Brain microvascular endothelial cell (primary cell): Measurements from ENCODE around the gene CD48.

Source experiments
- DNase-seq: peaks from one replicate; pipeline ENCODE4 v3.0.0-alpha.2; 2020
- H3K27ac ChIP-seq: fragments of 250-450 bp; sonication (Bioruptor Pico); 2 replicates; pipeline ENCODE4 v1.5.1; 2020; ENCODE audit warnings: mild to moderate bottlenecking, moderate library complexity
- H3K27me3 ChIP-seq: fragments of 250-450 bp; sonication (Bioruptor Pico); replicated peaks from 2 replicates; pipeline ENCODE4 v1.5.1; 2020; ENCODE audit warnings: mild to moderate bottlenecking
- H3K36me3 ChIP-seq: fragments of 250-450 bp; sonication (Bioruptor Pico); replicated peaks from 2 replicates; pipeline ENCODE4 v1.5.1; 2020; ENCODE audit warnings: mild to moderate bottlenecking
- H3K4me3 ChIP-seq: 2 replicates; pipeline ENCODE4 v1.5.1; 2011; ENCODE audit warnings: low read depth, mild to moderate bottlenecking, control low read depth, low read length, moderate library complexity
- in situ Hi-C: cut with HindIII; loops from 2 replicates; pipeline ENCODE4 v1.10.0; 2017; ENCODE audit warnings: low sequenced_read_pairs, low pct_ligation_motif_present
- TF ChIP-seq, protein P1 (sequence below): IDR thresholded peaks from 2 replicates; pipeline ENCODE4 v1.5.1; 2011; ENCODE audit warnings: low read depth, mild to moderate bottlenecking, moderate library complexity, low read length, control low read depth, inconsistent platforms; ENCODE audit errors: missing control alignments

CD48 gene

DNA sequence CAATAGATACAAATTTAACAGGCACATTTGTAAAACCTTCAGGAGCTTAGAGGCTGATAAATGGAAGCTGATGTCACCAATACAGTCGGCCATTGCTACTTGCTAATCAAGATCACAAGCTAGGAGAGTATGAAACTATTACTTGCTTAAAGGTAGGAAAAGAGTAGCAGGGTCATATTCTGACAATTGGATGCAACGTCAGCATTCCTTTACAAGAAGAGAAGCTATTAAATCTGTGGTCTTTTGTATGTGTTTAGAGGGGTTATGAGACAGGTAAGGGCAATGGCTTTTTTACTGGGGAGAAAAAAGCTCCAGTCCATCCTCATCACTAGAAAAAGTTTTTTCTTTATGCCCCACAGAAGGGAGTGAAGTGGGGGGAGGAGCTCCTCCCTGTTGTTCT, 11.7 kb upstream of the CD48 start:
- no peak overlapping the region for H3K4me3 ChIP-seq
- H3K36me3 ChIP-seq, result no peaks in the 10 kb centered on the region
- in situ Hi-C loops, result no loop called here
- TF ChIP-seq, protein P1, sequence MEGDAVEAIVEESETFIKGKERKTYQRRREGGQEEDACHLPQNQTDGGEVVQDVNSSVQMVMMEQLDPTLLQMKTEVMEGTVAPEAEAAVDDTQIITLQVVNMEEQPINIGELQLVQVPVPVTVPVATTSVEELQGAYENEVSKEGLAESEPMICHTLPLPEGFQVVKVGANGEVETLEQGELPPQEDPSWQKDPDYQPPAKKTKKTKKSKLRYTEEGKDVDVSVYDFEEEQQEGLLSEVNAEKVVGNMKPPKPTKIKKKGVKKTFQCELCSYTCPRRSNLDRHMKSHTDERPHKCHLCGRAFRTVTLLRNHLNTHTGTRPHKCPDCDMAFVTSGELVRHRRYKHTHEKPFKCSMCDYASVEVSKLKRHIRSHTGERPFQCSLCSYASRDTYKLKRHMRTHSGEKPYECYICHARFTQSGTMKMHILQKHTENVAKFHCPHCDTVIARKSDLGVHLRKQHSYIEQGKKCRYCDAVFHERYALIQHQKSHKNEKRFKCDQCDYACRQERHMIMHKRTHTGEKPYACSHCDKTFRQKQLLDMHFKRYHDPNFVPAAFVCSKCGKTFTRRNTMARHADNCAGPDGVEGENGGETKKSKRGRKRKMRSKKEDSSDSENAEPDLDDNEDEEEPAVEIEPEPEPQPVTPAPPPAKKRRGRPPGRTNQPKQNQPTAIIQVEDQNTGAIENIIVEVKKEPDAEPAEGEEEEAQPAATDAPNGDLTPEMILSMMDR, result no peak
- H3K27ac ChIP-seq, result no peak overlapping the region
- no peak for DNase-seq
- peaks cover 2% of the 10 kb centered on the region for H3K27me3 ChIP-seq

DNA sequence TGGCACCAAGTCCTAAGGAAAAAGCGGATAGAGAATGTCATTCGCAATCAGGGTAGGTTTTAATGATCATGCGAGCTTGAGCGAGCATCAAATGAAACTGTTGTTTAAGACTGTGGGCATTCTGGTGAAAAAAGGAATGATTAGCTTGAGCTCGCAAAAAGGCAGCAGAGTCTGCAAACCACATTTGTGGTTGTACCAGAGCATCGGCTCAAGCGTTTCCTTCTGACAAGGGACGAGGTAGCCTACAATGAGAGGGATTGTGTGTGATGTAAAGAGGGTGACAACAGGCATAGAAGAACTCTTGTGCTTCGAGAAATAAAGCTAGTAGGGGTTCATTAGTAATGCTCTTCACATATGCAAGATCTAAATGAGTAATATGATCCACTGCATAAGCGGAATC, 11.1 kb upstream of the CD48 start:
- H3K27me3 ChIP-seq, result peaks cover 2% of the 10 kb centered on the region
- in situ Hi-C loops, result no loop called here
- DNase-seq, result no peak
- no peak overlapping the region for H3K27ac ChIP-seq
- no peak overlapping the region for H3K4me3 ChIP-seq
- TF ChIP-seq, protein P1, result no peak
- no peaks in the 10 kb centered on the region for H3K36me3 ChIP-seq

DNA sequence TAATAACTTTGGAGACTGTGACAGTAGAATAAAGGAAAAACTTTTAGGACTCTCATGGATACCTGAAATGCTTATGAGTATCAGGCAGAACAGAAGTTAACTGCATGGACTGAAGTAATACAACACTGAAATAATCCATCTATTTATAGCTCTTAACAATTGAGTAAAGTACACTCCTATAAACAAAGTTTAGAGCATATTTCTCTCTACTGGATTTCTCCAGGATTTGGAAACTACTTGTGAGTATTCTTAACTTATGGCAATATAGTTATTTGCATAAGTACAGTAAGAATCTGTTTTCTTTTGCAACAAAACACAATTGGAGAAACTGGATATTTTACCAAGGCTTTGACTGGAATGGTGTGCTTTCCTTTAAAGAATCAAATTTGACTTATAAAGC, 9.9 kb upstream of the CD48 start:
- Histone ChIP-seq H3K4me3 (no peak overlapping the region), H3K27me3 (peaks cover 2% of the 10 kb centered on the region), H3K36me3 (no peaks in the 10 kb centered on the region), H3K27ac (no peak overlapping the region)
- in situ Hi-C loops, result no loop called here
- TF ChIP-seq, protein P1, result no peak
- DNase-seq, result no peak

DNA sequence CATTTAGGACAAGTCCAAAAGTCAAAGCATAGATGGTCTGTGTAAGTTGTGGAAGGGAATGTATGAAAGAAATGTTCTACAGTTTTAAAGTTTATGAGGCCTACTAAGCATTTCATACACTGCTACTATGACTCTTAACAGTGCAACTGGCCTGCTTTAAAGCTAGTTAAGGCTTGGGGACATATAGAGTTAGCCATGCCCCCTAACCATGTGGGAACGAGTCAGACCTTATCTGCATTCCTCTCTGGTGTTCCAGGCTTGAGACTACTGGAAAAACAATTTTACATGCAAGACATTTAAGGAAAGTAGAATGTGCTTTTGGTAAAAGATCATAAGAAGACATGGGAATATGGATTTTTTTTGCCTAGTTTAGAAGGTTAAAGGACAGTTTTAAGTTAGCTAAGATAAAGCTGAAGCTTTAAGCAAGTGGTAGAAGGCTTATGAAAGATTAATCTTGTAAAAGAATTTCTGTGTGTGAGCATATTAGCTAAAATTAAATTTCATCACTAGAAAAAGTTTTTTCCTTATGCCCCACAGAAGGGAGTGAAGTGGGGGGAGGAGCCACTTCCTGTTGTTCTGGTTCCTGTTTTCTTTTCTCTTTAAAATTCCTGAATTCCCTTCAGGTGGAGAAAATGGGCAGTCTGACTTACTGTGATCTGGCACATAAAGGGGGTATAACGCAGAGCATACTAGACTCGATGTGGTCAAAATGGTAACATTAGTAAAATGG, 8.9 kb upstream of the CD48 start:
- no peak for DNase-seq
- Histone ChIP-seq H3K27ac (no peak overlapping the region), H3K4me3 (no peak overlapping the region), H3K36me3 (no peaks in the 10 kb centered on the region), H3K27me3 (peaks cover 2% of the 10 kb centered on the region)
- TF ChIP-seq, protein P1, result no peak
- in situ Hi-C loops, result no loop called here

DNA sequence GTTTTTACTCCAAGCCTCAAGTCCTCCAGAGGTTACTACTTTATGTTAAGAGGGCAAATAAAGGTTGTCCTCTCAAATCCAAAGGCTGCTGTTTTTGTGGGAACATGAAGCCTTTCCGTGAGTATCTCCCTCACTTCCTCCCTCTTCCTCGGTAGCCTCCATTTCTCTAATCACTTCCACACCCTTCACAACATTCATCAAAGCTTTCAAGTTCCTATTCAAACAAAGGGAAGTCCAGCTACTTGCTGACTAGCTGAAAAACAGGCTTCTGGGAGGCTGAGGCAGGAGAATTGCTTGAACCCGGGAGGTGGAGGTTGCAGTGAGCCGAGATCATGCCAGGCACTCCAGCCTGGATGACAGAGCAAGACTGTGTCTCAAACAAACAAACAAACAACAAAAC, 6.6 kb upstream of the CD48 start:
- TF ChIP-seq, protein P1, result no peak
- DNase-seq, result no peak
- Histone ChIP-seq H3K36me3 (no peaks in the 10 kb centered on the region), H3K4me3 (no peak overlapping the region), H3K27me3 (peaks cover 2% of the 10 kb centered on the region), H3K27ac (no peak overlapping the region)
- in situ Hi-C loops, result no loop called here

DNA sequence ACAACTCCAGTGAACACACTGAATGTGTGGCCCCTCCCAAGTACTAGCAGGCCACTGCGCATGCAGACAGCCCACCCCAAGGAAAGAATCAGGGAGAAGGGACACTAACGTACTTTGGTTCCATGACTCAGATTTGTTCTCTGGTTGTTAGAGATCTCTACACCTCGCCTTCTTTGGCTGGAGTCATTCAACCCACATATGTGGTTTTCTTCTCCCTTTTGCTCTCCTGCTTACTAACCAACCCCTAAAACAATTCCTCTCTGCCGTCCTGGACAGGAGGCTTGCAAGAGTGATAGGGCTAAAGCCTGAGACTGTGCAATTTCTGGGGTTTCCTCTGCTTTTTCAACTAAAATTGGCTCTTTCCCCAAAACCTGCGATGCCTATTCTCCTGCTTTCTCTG, 5.7 kb upstream of the CD48 start:
- in situ Hi-C loops, result no loop called here
- no peaks in the 10 kb centered on the region for H3K36me3 ChIP-seq
- DNase-seq, result no peak
- no peak overlapping the region for H3K27ac ChIP-seq
- TF ChIP-seq, protein P1, result no peak
- H3K27me3 ChIP-seq, result no peaks in the 10 kb centered on the region
- no peak overlapping the region for H3K4me3 ChIP-seq
